Measurements from ENCODE around the gene ZXDC.

The ZXDC gene

DNA sequence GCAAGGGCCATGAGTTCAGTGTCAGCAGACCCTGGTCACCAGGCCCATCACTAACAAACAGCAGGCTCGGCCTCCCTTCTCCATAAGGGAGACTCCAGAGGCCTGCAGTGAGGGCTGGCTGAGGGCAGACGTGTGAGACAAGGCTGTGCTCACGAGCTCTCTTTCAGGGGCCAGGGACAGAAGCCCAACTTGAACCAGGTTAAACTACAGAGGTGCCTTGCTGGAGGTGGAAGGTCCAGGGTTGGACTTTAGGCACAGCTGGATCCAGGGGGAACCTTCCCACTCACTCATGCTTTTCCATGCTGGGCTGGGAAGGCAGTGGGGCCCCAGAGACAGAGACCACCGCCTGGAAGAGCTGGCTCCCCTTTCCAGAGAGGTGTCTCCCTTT is 62.0 kb downstream of the ZXDC start:
- DNase-seq: no peak

DNA sequence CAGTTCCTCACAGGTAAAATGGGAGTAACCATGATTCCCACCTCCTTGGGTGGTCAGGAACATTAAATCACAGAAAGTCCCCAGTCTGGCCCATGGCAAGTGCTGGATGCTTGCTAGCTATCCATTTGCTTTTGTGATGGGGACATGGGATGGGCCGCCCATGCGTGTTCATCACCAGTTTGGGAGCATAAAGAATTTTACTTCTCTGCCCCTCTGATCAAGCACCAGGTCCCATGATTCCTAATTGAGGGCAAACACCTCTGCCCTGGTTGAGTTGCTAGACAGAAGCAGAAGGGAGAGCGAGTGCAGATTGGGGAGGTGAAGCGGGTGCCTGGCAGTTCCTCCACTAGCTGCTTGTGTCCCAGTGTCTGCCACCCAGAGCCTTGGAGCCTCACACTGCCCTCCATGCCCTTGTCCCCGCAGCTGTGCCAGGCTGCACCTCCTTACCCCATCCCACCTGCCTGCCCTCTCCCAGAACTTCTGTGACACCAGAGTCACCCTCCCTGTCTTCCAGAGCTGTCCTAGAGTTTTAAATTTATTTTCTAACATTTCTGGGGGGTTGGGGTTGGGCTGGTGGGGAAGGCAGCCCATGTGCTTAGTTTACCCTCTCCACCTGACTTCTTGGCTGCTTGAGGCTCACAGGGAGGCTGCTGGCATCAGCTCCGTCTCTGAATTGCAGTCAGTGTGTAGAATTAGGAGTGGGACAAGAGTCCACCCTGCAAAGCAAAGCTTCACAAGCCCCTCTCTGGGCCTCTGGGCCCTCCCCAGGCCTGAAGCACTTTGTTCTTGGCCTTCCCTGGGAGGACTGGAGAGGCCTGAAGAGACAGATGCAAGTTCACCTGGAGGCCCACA is 62.6 kb downstream of the ZXDC start:
- no peak for DNase-seq

DNA sequence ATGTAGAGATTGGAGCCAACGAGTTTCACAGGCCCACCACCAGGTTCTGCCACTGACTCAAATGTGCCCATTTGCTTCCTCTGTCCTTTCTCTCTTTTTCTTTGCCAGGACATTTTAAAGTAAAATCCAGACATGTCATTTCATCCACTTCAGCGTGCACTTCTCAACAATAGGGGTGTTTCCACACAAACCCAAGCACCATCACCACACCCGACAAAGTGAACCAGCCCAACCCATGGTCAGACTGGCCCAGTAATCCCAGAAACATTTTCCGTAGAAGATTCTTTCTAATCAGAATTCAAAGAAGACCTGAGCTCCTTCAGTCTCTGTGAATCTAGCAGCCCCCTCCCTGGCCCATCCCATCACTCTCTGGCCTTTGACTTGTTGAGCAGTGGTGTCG is 67.6 kb downstream of the ZXDC start:
- DNase-seq: no peak

DNA sequence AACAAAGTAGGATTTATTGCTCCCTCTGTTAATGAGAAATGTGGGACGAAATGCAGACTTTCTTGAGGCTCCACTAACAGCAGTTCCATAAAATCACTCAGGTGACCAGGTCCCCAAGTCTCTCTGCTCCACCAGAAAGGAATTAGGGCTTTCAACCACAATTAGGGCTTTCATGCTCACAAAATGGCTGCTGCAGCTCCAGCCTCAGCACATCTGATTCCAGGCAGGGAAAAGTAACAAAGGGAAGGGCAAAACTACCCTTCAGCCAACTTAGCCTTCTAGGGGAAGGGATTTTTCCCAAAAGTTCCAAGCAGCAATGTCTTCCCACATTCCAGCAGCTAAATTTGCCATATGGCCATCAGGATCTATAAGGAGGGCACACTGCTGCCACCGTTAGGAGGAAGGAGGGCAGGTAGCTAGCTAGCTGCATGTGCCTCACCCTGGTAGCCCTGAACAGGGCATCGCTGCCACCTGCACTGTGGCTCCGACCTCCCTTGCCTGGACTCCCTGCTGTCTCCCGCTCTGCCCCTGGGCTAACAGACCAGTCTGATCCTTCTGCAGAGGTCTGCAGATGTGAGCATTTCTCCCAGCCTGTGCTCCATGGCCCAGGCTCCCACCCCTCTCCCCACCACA is 68.2 kb downstream of the ZXDC start:
- no peak for DNase-seq

DNA sequence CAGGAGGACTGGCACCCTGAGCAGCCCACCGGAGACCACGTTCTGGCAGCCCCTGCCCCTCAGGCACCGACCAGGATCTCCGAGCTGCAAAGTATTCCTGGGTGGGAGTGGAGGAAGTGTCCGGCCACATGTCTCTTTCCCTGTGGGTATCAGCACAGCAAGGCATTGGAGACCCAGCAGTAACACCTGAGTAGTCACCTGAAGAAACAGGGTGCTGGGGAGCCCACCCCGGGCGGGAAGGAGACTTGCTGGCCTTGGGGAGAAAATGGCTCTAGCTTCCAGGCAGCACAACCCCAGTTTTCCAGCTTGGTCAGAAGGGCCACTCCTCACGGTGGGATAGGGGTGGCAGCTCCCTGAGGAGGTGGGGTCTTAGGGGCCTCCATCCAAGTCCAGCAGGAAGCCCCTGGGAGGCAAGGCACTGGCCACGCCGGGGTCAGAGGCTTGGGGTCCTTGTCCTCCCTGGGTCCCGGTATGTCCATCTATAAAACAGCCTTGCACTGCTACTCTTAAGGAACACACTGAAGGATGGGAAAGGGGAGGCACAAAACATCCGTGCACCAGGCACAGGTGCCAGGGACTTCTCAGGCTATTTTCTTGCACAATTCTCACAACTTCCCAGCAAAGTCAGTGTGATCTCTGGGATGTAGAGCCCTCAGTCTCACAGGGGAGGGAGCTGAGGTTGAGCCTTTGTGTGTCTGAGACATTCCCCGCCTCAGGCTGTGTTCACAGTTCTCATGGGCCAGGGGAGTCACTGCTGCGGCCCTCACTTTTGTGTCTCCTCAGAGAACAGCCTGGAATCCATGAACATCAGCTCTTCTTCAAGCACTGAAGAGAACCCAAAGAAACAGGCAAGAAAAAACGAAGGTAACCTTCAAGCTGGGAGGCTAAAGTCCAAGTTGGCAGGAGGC is 69.0 kb downstream of the ZXDC start:
- no peak for DNase-seq

DNA sequence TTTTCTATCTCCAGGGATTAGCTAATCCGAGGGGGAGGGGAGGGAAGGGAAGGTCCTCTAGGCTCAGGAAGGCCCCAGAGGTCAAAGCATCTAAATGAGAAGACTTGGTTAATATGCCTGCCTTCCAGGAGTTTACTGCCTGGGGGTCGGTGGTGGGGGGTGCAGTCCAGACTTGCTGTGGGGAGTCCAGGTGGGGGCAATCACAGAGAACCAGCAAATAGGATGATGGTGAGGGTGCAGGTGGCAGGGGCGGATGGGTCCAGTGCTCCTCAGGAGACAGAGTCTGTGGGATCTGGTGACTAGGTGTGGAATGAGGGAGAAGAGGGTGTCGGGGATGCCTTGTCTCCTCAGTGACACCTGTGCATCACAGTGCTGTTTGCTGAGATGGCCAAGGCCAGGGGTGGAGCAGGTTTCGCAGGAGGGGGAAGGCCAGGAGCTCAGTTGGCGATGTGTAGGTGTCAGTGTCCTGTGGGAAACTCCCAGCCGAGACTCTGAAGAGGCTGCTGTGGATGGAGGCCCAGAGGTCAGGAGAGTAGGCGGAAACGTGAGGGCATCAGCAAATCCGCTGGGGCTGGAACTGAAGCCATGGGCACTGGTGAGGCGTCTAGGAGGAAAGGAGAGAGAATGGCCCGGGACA is 72.9 kb downstream of the ZXDC start:
- DNase-seq: no peak

DNA sequence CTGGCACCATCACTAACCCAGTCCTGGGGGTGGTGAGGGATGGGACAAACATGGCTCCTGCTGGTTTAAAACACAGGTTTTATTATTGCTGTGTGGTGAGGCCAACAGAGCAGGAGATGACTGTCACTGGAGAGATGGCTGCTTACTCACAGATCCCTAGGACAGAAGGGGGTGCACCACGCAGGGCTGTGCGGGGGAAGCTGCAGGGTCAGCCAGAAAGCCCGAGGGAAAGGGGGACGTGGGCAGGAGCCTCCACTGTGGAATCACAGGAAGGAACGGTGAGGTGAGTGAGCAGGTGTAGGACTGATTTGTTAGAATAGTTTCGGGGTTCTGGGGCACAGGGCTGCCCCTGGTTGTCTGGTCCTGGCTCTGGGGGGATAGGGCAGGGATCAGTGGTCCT is 73.5 kb downstream of the ZXDC start:
- no peak for DNase-seq

DNA sequence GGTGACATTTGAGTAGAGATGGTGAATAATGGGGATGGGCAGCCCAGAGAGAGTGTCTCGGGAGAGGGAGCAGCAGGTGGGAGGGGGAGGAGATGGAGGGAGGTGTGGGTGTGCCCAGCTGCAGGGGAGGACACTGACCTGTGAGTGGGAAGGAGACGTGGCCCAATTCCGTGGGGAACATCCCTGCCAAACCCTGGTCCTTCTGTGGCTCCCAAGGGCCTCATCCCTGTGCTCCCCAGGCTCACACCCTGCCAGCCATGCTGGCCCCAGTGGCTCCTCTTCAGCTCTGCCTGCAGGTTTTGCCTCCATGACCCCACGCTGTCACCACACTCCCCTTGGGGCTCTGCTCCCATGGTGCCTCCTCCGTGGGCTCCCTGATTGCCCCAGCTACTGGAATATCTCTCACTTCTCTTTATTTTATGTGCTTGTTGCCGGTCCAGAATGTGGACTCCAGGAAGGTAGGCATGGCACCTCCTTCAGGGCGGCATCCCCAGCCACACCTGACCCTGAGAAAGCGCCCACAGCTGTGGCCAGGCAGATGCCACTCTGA is 74.0 kb downstream of the ZXDC start:
- no peak for DNase-seq

DNA sequence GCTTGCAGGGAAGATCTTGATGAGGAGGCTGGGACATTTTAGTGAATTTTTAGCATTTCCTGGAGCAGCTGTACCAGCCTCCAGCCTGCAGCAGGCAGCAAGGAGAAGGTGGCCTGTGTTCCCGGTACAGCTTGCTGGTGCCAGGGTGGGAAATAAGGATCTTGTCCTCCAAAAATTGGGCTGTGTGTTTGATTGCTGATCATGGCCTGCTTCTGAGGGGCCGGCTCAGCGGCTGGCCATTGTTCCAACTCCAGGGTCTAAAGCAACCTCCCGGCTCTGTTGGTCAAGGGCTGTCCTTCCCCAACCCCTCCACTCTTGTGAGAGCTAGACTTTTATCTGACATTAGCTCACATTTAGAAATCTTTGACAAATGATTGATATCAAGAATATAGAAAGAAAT is 75.9 kb downstream of the ZXDC start:
- DNase-seq: no peak

DNA sequence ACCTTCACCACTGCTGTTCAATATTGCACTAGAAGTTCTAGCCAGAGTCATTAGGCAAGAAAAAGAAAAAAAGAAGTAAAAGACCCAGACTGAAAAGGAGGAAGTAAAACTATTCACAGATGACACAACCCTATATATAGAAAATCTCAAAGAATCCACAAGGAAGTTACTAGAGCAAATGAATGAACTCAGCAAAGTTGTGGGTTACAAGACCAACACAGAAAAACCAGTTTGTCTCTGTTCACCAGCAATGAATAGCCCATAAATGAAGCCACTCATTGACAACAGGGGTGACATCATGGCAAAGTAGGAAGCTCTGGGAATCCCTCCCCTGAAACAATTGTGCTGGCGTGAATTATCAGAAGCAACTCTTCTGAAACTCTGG is 76.3 kb downstream of the ZXDC start:
- DNase-seq: no peak

DNA sequence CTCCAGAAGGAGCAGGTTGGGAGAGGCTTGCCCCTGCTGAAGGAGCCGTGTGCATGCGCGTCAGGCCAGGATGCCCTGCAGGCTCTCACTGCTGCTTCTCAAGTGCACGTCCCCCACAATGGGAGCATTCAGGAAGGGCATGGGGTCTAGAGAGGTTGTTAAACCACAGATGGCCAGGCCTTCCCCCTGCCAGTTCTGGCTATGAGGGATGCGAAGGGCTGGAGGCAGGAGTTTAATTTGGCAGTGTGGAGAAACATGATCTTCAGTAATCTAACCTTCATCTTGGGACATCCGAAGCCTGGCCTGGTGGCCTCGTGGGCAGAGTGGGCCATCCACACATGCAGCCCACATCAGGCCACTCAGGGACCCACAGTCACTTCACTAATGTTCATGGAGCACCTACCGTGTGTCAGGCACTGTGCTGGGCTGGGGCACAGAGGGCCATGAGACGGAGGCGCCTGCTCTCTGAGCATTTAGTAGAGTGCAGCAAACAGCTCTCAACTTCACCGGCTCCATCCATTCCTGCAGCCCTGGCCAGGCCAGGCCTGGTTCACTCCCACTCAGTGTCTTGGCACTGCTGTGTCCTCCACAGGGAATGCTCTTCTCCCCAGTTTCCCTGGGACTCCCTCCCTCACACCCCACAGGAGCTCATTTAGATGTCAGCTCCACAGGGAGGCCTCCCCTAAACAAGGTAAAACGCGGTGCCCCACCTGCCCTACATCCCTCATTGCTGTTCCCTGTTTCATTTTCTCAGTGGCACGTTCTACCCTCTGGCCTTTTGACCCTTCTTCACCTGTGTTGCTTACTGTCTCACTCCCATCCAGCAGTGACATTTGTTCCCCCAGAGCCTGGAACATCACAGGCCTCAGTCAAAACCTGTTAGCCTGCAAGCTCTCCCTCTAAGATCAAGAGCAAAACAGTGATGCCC is 77.0 kb downstream of the ZXDC start:
- DNase-seq: no peak

DNA sequence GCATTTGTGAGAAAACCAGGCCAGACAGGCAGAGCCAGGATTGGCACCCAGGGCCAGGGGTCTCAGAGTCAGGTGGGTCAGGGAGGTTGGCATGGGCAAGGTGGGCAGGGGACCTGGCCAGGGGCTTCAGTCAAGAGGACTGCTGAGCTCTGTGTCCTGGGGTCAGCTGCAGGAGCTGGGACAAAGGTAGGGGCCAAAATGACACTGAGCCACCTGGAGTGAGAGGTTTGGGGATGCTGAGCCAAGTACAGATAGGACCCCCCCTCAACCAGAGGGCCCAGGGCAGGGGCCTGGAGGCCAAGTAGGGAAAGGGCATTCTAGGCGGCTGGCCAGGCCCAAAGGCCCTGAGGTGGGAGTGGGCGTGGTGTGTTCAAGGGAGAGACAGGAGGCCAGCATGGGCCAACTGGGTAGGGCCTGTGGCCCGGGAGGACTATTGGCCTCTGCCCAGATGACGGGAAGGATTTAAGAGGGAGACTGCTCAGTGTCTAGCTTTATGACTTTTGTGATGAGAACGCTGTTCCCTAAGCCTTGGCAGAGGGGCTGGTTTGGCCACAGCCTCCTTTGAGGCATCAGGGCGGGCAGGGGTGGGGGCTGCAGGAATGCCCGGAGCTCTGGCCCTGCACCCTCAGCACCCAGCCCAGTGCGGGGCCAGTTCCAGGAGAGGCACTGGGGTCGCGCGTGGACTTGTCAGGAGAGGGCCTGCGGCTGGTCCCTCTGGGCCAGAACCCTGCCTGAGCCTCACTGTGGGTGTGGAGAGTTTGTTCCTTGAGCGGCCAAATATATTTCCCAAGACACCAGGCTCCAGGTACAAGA is 77.9 kb downstream of the ZXDC start:
- DNase-seq: no peak

DNA sequence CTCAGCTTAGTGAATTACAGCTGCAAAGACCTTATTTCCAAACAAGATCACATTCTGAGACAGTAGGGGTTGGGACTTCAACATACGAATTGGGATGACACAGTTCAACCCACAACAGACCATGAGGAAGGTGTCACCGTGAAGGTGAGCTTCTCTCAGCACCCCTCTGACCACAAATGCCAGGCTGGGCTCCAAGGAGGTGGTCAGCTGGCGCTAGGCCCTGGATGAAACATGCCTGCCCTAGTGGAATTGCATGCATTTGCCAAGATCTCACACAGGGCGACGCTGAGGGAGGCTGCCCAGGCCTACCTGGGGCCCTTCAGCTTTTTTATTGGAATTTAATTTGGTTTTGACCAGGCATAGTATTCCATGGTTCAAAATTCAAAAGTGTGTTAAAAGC is 79.2 kb downstream of the ZXDC start:
- DNase-seq: no peak

DNA sequence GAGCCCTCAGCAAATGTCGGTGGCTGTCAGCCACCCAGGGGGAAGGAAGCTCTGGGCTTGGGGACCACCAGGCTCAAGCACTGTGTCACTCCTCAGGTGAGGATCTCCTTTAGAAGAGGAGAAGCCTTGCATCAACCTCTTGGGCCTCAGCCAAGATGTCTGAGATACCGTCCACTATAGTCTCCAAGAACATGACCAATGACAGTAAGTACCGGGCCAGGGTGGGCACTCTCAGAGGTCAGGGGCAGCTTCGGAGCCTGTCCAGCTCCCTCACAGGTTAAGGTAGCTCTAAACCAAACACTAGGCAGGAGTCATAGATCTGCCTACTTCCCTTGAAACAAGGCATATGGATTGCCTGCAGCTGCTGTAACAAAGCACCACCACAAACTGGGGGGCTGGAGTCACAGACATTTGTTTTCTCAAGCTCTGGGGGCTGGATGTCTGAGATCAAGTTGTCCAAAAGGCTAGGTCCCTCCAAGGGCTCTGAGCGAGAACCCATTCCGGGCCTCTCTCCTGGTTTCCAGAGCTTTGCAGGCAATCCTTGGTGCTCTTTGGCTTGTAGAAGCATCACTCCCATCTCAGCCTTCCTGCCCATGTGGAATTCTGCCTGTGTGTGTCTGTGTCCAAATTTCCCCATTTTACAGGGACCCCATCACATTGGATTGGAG is 79.7 kb downstream of the ZXDC start:
- no peak for DNase-seq

DNA sequence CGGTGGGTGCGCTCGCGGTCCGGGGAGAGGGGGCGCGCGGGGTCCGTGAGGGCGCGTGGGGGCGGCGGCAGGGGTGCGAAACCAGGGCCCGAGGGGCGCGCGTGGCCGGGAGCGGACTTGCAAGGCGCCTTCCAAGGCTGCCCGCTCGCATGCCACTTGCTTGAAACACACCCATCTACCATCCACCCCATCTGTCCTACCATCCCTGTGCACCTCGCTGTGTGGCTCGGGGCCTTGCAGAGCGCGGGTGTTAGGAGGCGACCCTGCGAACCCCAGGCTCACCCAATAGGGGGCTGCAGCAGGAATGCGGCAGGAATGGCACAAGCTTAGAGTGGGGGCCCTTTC is 80.7 kb downstream of the ZXDC start:
- no peak for DNase-seq

DNA sequence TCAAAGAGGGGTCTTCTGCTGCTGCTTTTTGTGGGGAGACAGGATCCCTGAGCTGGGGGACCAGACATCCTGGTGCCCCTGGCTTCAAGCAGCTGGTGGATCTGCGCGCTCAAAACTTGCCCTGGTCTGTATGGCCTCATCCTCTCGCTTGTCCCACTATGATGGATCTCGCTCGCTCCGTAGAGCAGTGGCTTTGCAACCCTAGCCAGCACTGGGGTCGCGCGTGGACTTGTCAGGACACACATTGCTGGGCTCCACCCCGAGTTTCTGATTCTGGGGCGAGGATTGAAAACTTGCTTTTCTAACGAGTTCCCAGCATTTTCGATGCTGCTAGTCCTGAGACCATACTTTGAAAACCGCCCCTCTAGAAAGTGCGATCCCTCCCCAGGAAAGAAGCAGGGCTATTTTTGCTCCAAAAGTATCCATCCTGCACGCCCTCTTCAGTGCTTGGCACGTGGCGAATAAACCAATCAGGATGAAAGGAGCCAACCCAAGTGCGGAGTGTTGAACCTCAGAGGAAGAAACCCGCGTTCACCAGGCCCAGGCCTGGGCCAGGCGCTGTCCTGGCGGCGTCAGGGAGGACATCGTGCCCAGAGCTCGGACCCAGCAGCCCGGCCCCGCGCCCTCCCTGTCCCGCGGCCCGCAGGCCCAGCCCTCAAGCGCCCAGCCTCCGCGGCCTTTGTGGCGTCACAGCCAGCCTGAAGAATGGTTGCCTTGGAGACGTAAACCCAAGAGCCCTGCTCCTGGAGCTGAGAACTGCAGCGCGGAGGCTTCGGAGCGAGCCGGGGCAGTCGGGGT is 81.3 kb downstream of the ZXDC start, which contains the start of gene CFAP100:
Gene CFAP100, plus strand, starts transcription at position 731 of the 798 bp plus-strand sequence. CDS start 1,092 bp downstream, outside the sequence.
- DNase-seq: peak; percentile 25

DNA sequence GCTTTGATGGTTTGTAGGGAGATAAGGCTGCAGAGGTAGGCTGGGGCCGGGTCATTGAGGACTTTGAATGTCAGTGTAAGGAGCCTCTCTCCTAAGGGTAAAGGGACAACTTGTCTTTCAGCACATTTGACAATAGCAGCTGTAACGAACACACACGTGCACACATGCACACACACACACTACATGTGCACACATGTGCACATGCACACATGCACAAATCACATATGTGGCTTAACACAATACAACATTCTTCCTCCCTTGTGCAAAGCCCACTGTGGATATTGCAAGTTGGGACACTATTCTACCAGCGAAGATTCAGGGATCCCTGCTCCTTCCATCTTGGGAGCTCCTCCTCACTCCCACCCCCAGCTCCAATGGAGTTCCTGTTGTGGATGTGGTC is 82.1 kb downstream of the ZXDC start:
- no peak for DNase-seq

DNA sequence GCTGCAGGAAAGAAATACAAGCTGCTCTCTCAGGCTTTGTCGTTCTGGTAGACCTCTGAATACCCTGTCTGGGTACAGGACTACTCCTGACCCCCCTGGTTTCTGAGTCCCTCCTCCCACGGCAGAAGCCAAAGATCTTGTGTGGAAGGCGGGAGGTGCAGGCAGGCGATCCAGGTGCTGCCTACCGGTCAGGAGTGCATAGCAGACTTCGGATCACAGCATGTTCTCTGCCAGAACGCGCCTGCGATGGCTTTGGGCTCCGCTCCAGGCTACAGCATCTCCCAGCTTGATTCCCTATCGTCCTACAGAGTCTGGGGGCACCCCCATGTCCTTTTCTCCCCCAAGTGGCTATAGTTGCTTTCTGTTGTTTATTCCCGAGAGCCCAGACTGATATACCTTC is 83.4 kb downstream of the ZXDC start:
- DNase-seq: no peak

DNA sequence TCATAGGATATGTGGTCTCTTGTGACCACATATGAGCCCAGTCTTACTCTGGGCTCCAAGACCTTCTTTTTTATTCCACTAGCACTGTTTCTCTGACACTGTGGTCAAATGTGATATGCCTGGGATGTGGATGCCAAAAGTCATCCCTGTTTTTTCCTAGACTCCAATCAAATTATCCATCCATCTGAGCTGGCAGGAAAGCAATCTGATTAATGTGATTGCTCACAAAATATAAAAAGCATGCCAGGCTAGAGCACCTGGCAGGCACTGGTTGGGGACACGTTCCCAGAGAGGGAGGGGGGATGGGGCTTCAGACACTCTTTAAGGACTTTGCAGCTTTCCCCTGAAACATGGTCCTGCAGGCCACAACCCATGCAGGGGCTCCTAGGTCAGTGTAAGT is 84.1 kb downstream of the ZXDC start:
- no peak for DNase-seq
